Measurements from ENCODE around the gene CRACR2A. TPM values are rescaled to one million over a fixed set of nuclear protein-coding genes. Genes with fewer than 3 reads are reported as not detected.

CRACR2A gene
- polyA plus RNA-seq, 3 donors: 2.8 to 10.7 (median 5.8) TPM

DNA sequence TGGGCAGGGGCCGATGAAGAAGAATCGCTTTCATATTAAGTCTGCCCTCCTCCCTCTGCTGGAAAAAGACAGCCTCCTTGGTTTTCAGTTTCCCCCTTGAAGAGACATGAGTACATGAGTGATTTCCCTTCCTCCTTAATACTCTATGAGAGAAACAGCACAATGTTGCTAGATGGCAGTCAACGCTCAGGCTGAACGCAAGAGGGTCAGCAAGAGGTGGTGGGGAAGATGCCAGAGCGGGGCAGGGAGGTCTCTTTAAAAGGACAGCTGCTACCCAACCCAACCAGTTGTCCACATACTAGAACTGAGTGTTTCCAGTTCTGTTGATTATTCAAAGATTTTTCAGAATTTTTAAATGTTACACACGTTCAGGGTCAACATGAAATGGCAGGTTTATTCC lies 22.8 kb downstream of the CRACR2A start:
- Histone ChIP-seq H3K79me2 (ENCODE audit: insufficient read depth, low read length) (peaks cover 4% of the 10 kb centered on the region), H3K27ac (ENCODE audit: low read depth in 1 of 2, low read length in 2 of 2) (peak overlapping the region in 1 of 2 donors; percentile 37), H3K9me3 (replicated peaks in 1 of 2; ENCODE audit: control insufficient read depth in 1 of 2, insufficient read depth in 1 of 2, low read length in 2 of 2) (no peaks in the 10 kb centered on the region), H3K36me3 (replicated peaks in 1 of 2; ENCODE audit: control insufficient read depth in 1 of 2, insufficient read depth in 2 of 2, low read length in 2 of 2) (peaks cover 5 to 32% of the 10 kb centered on the region in 2 donors), H3K4me2 (replicated peaks; ENCODE audit: extremely low read depth, low read length, poor library complexity, severe bottlenecking) (peak overlapping the region; percentile 6), H3K9ac (ENCODE audit: insufficient read depth, low read length, poor library complexity, severe bottlenecking) (no peak overlapping the region), H4K20me1 (ENCODE audit: insufficient read depth, low read length) (no peaks in the 10 kb centered on the region), H3K27me3 (ENCODE audit: control insufficient read depth in 2 of 2, insufficient read depth in 2 of 2, low read length in 2 of 2) (no peaks in the 10 kb centered on the region), H3K4me3 (replicated peaks in 1 of 3; ENCODE audit: low read depth in 2 of 3, low read length in 3 of 3) (peak overlapping the region in 1 of 3 experiments; percentile 59), H3K4me1 (ENCODE audit: control insufficient read depth in 1 of 2, insufficient read depth in 2 of 2, low read length in 2 of 2) (peaks cover 58 to 60% of the 10 kb centered on the region in 2 donors), H2AFZ (ENCODE audit: insufficient read depth, low read depth, low read length, poor library complexity, severe bottlenecking) (peak overlapping the region; percentile 38)
- peak in 1 of 3 donors; percentile 17 for DNase-seq
- Mint-ChIP-seq H3K27me3 (ENCODE audit: low read depth in 3 of 3) (peaks cover 0 to 2% (median 1%) of the 10 kb centered on the region in 3 donors), H3K9me3 (peaks cover 3 to 7% (median 7%) of the 10 kb centered on the region in 7 donors), H3K4me1 (peaks cover 62% of the 10 kb centered on the region), H3K4me3 (peak overlapping the region in 1 of 2 donors; percentile 25), H3K27ac (peak overlapping the region; percentile 83 to 99 (median 96)), H3K36me3 (peaks cover 57 to 62% of the 10 kb centered on the region in 2 donors)
- intact Hi-C loops (cut with micrococcal nuclease): no loop called here
- no CpG with 5 or more reads among the region's 6 CpGs for WGBS (ENCODE audit: insufficient coverage)
- TF ChIP-seq, protein P1, sequence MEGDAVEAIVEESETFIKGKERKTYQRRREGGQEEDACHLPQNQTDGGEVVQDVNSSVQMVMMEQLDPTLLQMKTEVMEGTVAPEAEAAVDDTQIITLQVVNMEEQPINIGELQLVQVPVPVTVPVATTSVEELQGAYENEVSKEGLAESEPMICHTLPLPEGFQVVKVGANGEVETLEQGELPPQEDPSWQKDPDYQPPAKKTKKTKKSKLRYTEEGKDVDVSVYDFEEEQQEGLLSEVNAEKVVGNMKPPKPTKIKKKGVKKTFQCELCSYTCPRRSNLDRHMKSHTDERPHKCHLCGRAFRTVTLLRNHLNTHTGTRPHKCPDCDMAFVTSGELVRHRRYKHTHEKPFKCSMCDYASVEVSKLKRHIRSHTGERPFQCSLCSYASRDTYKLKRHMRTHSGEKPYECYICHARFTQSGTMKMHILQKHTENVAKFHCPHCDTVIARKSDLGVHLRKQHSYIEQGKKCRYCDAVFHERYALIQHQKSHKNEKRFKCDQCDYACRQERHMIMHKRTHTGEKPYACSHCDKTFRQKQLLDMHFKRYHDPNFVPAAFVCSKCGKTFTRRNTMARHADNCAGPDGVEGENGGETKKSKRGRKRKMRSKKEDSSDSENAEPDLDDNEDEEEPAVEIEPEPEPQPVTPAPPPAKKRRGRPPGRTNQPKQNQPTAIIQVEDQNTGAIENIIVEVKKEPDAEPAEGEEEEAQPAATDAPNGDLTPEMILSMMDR (IDR thresholded peaks at IDR 0.05): no peak

DNA sequence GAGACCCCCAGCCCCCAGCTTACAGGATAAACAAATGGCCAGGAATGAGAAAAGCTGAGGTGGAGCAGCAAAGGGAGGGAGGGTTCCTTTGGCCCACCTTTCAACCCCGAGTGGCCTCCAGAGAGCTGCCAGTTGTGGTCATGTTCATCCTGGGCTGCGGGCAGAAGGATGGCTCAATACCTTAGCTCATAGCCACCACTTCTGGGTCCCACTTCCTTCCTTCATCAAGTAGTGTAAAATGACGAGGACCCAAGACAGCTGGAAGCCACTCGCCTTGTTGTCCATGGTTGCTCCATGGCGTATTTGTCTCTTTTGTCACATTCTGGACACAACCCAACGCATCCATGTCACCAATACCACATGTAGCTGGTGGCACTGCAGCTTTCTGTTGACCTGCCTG lies 24.2 kb downstream of the CRACR2A start:
- 0% methylated on average over 5 of the region's 6 CpGs for WGBS (ENCODE audit: insufficient coverage)
- intact Hi-C loops (cut with micrococcal nuclease): no loop called here

More for the DNA sequence above, 24.2 kb downstream of the CRACR2A start:
- Histone ChIP-seq H3K9ac (ENCODE audit: insufficient read depth, low read length, poor library complexity, severe bottlenecking) (peak overlapping the region; percentile 60), H3K27me3 (ENCODE audit: control insufficient read depth in 2 of 2, insufficient read depth in 2 of 2, low read length in 2 of 2) (no peaks in the 10 kb centered on the region), H3K27ac (ENCODE audit: low read depth in 1 of 2, low read length in 2 of 2) (peak overlapping the region; percentile 81 to 92), H4K20me1 (ENCODE audit: insufficient read depth, low read length) (no peaks in the 10 kb centered on the region), H2AFZ (ENCODE audit: insufficient read depth, low read depth, low read length, poor library complexity, severe bottlenecking) (peak overlapping the region; percentile 39), H3K36me3 (replicated peaks in 1 of 2; ENCODE audit: control insufficient read depth in 1 of 2, insufficient read depth in 2 of 2, low read length in 2 of 2) (peaks cover 13 to 46% of the 10 kb centered on the region in 2 donors), H3K4me2 (replicated peaks; ENCODE audit: extremely low read depth, low read length, poor library complexity, severe bottlenecking) (peak overlapping the region; percentile 71), H3K4me1 (ENCODE audit: control insufficient read depth in 1 of 2, insufficient read depth in 2 of 2, low read length in 2 of 2) (peaks cover 58 to 60% of the 10 kb centered on the region in 2 donors), H3K4me3 (replicated peaks in 1 of 3; ENCODE audit: low read depth in 2 of 3, low read length in 3 of 3) (peak overlapping the region in 1 of 3 experiments; percentile 59), H3K9me3 (replicated peaks in 1 of 2; ENCODE audit: control insufficient read depth in 1 of 2, insufficient read depth in 1 of 2, low read length in 2 of 2) (no peaks in the 10 kb centered on the region), H3K79me2 (ENCODE audit: insufficient read depth, low read length) (peaks cover 4% of the 10 kb centered on the region)
- Mint-ChIP-seq H3K4me3 (peak overlapping the region; percentile 66 to 69), H3K36me3 (peaks cover 63 to 69% of the 10 kb centered on the region in 2 donors), H3K4me1 (peaks cover 62% of the 10 kb centered on the region), H3K27ac (peak overlapping the region; percentile 94 to 99 (median 96)), H3K27me3 (ENCODE audit: low read depth in 3 of 3) (peaks cover 0 to 2% (median 1%) of the 10 kb centered on the region in 3 donors), H3K9me3 (peaks cover 3 to 7% (median 7%) of the 10 kb centered on the region in 7 donors)
- peak; percentile 82 to 91 (median 89) for DNase-seq
- TF ChIP-seq, protein P1 (IDR thresholded peaks at IDR 0.05): no peak

Data from CD14-positive monocyte (primary cell).